GM18909 (cell line): ENCODE results near the gene CCDC102A.
"Not testable (repeated sequence)": the region's sequence is repeated elsewhere in the genome, so short reads cannot be mapped to it uniquely, and the experiment has no call there.

Experiments
- ATAC-seq: cut with Tn5 transposase; IDR thresholded peaks from one replicate; pipeline ENCODE4 v1.9.1; 2021; ENCODE audit warnings: mild to moderate bottlenecking; ENCODE audit not compliant: unreplicated experiment, poor library complexity

Gene CCDC102A

DNA sequence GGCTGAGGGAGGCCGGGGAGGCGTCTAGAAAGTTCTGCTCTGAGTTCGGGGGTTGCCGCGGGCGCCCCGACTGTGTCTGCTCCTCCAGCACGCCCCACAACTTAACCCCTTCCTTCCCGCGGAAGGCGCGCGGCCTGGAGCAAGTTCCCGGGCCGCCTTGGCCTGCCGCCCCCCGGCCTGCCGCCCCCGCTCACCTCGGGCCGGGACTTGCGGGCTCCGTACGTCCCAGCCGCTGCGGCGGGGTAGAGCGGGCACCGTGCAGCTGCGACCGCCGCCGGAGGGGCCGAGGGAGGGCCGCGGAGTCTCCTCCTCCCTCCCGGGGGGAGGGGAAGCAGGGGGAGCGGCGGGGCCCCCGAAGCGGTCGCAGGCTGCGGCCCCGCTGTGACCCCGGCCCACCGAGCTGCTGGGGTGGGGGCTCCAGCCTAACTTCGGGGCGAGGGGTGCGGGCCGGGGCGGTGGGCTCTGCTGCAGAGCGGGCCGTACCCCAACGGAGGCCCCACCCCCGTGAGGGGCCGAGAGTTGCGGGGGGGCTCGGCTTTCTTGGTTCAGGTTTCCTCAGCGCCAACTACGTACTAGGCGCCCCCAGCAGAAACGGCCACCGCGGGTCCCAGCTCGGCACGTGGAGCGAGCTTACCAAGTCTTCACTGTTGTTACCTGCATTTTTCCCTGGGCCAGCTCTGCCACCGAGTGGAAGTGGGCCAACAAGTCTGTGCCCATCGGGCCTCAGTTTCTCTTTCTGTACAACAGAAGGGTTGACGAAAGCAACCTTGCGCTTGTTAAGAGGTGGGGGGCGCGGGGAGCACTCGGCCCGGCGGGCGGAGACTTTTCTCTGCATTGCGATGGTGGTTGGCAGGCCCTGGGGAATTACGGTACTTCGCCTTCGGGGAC lies at the start of gene CCDC102A:
Gene CCDC102A (minus strand): TSS at position 266 of the 888 bp plus-strand sequence. CDS start 7,394 bp downstream, outside the sequence.
- ATAC-seq, result peak; percentile 20

DNA sequence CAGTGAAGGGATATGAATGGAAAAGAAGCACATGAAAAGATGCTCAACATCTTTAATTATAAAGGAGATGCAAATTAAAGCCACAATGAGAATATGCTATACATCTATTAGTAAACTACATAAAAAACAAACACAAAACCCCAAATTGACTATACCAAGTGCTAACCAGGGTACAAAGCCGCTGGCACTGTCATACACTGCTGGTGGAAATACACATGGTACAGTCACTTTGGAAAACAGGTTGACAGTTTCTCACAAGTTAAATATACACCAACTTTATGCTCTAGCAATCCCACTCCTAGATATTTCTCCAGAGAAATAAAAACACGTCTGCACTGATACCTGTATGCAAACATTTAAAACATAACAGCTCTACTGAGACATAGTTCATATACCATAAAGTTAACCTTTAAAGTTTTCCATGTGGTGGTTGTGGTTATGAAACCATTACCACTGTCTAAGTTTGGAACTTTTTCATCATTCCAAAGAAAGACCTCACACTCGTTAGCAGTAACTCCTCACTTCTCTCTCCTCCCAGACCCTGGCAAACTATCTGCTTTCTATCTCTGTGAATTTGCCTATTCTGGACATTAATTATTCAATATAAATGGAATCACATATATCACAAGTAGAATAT lies 48.8 kb upstream of the CCDC102A start:
- no peak for ATAC-seq

DNA sequence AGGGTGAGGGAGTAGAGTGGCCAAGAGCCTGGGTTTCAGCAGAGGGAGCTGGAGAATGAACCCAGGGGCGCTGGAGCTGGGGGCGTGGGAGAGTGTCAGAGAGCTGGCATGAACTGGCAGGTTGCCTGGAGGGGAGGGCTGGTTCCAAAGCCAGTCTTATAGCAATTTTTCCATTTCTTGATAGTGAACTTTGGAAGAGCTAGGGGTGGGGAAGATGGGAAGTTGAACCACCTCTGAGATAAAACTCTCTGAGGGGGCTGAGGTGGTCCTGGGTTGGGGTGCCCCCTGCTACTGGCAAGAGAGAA lies 42.9 kb upstream of the CCDC102A start:
- ATAC-seq, result no peak

DNA sequence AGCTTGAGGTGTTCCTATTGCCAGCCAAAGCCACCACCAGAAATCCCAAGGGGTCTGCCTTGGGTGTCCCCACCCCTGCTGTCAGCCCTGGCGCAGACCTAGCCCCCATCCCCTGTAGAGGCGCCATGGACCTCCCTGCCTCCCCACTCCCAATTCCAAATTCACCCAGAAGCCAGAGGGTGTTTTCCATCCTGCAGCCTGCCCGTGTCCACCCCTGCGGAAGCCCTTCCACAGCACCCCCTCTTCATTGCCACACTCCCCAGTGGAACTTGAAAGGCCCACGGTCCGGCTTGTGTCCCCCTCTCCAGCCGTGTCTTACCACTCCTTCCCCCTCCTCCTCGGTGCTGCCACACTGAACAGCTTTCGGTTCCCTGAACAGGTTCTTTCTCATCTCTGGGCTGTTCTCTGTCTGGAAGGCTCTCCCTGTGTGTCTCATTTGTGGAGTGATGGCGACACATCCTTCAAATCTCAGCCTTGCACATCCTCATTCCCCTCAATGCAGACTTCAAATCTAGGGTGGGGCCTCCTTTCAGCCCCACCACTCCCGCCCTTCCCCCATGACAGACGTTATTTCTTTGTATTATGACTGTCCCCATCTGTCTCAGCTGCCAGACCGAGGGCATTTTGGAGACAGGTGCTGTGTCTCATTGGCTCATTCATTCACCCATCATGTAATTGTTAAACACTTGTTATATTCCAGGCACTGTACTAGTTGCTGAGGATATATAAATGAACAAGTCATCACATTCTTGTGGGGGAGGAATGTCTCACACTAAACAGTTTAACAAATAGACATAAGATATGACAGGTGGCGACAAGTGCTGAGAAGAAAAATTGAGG lies 42.4 kb upstream of the CCDC102A start:
- no peak for ATAC-seq

DNA sequence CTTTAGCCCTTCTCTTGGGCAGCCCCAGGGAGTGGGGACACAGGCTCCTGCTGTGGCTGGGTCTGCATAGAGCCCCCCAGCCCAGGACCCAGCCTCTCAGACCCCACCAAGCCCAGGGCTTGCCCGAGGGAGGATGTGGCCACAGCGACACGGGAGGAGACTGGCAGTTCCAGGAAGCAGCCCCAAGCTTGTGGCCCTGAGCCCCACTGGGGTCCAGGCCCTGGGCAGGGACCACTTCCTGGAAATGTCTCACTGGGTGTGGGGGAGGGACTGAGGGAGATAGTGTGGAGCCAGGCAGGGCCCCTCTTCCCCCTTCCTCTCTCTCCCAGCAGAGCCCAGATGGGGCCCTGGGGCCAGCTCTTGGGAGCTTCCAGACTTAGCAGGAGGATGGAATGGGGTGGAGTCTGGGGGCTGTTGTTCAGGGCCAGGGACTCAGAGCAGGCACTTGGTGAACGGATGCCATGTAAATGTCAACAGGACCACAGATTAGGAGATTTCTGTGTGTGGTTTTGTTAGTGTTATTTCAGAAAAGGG lies 41.4 kb upstream of the CCDC102A start:
- ATAC-seq, result no peak

DNA sequence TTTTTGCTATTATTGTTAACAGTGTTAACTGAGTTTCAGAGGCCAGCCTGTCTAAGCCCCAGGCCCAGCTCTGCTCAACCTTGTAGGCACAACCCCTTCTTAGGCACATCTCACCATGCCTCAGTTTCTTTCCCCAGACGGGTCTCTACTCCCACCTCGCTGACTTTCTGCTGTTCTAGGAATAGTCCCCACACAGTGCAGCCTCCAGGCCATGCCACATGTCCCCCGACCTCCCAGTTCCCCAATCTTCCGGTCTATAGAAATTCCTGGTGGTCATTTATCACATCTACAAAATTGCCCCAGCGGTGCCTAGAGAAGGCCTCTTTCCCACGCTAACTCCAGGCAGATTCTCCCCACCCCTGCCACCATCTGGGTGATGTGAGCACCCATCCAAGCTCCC lies 40.8 kb upstream of the CCDC102A start:
- ATAC-seq, result no peak

DNA sequence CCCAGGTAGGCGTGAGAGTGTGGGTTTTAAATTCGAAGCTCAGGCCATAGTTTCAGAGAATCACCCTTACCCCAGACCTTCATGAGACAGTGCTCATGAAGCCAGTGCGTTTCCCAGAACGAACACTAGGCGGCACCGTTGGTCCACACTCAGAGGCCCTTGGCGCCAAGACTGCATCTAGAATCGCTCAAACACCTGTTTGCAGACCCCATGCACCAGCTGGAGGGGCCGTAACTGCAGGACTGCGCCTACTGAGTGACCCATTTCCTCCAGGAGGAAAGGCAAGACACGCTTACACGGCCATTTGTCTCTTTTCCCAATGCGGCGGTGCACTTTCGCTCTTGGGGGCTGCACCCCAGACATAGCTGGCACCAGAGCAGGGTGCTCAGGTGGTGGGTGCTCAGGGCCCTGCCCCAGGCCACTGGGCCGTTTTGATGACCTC lies 40.1 kb upstream of the CCDC102A start:
- peak; percentile 81 for ATAC-seq

DNA sequence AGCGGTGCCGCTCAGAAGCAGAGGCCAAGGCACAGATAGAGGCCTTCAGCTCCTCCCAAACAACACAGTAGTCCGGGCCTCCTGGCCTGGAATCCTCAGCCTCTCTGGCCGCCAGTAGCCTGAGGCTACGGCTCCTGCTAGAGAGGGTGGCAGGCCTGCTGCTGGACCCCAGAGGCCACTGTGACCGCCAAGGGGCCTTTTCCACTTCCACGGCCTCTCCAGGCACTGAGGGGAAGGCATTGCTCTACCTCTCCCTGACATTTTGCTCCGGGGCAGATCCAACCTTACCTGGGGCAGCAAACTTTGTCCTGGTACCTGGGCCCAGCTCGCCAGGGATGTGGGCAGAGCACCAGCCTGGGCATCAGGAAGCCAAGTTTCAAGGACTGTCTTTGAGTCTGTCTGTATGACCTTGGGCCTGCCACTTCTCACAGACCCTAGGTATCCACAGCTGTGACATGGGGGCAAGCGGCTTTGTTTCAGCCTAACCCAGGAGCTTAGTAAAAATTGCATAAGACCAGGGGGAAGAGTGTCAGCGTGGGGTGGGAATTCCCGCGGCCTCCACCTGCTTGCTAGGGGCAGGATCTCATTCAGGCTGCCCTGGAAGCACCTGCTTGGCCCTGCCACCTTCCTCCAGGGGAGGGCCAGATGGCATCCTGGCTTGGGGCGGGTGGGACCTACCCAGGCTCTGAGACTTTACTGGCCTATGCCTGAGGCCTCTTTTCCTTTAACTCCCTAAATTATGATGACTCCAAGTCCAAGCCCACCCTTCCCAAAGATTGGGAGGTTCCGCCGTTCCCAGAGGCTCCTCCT lies 39.3 kb upstream of the CCDC102A start:
- no peak for ATAC-seq

DNA sequence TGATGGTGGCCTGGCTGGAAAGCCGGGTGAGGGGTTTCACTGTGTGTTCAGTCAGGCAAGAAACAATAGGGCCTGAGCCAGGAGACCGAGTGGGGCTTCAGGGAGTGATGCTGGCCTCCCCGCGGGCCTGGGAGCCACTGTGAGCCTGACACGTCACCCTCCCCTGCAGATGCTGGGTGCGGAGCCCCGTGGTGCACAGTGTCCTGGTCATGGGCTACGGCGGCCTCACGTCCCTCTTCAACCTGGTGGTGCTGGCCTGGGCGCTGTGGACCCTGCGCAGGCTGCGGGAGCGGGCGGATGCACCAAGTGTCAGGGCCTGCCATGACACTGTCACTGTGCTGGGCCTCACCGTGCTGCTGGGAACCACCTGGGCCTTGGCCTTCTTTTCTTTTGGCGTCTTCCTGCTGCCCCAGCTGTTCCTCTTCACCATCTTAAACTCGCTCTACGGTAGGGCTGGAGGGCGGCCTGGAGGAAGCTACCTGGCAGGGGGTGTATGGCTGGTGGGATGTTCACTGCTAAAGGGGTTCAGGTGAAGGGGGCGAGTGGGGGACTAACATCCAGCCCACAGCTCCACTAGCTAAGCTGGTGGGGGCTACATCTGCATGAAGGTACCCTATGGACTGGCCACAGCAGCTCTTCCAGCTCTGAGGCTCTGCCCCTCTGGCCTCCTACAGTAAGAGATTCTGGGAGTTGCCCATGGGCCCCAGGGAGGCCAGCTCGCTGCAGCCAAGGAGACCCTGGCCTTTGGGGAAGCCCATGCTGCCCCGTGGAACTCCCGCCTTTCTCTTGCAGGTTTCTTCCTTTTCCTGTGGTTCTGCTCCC lies 38.5 kb upstream of the CCDC102A start:
- no peak for ATAC-seq

DNA sequence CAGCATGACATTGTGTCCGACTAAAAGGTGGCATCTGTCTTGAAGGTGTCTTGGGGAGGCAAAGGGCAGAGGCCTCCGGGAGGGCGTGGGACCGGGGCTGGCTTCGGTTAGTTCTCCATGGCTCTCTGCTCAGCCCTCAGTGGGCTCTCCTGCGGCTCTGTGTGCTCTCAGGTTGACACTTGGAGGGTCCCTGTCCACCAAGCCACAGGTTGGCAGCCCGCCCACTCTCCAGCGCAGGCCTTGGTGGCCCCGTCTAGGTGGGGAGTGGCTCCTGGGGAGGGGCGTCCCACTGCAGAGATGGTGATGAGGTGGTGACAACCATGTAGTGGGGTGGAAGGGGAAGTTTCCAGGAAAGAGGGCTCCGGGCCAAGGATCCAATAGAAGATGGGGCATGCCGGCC lies 37.7 kb upstream of the CCDC102A start:
- no peak for ATAC-seq

DNA sequence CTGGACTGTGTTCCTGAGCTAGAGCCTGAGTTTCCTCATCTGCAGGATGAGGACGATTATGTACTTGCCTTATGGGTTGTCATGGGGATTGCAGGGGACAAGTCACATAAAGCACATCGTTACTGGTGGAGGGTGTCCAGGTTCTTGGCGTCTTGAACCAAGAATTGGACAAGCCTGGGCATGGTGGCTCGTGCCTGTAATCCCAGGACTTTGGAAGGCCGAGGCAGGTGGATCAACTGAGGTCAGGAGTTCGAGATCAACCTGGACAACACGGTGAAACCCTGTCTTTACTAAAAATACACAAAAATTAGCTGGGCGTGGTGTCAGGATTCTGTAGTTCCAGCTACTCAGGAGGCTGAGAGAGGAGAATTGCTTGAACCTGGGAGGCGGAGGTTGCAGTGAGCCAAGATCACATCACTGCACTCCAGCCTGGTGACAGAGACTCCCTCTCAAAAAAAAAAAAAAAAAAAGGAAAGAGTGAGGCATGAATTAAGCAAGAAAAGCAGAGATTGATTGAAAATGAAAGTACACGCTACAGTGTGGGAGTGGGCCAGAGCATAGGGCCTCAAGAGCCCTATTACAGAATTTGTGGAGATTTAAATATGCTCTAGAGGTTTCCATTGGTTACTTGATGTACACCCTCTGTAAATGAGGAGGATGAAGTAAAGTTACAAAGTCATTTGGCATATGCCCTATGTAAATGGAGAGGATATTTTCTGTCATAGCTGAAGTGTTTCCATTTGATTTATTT lies 36.8 kb upstream of the CCDC102A start:
- ATAC-seq, result no peak

DNA sequence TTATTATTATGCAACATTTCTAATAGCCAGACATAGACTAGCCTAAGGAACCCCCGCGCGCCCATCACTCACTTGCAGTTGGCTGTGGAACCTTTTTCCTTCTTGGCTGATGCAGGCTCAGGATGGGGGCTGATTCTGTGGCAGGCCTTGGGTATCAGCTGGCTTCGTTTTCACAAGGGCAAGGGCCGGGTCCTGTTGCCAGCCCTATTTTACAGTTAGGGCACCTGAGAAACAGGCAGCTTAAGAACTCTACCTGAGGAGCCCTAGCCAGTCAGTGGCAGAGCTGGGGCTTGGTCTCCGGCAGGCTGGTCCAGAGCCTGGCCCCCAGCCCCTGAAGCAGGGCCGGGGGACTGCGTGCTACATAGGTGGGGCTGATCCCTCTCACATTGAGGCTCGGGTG lies 34.7 kb upstream of the CCDC102A start:
- no peak for ATAC-seq

DNA sequence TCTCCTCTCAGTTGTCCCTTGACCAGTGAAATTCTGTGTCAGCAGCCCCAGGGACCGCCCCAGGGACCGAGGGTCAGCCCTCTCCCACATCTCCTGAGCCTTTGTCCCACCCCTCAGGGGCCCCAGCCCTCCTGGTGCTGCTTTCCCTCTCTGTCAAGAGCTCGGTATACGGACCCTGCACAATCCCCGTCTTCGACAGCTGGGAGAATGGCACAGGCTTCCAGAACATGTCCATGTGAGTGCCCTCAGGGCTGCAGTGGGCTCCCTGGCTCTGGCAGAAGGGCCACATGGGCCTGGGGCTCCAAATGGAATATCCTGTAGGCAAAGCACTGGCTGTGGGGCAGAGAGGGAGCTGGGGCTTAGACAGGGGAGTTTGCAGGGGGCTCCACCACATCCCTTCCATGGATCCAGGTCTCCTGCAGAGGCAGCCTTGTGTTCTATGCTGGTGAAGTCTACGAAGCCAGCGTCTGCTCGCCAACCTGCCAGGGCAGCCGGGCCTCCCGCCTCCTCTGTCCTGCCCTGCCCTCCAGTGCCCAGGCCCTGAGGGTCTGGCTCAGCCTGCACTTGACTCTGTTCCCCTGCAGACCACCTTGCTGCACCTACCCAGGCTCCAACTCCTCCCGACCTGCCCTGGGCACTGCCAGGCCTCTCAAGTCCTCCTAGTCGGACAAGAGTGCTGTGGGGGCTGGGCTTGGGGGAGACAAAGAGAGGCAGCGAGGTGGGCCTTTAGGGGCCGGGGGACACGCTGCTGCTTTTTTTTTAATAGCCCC lies 34.1 kb upstream of the CCDC102A start:
- ATAC-seq, result no peak

DNA sequence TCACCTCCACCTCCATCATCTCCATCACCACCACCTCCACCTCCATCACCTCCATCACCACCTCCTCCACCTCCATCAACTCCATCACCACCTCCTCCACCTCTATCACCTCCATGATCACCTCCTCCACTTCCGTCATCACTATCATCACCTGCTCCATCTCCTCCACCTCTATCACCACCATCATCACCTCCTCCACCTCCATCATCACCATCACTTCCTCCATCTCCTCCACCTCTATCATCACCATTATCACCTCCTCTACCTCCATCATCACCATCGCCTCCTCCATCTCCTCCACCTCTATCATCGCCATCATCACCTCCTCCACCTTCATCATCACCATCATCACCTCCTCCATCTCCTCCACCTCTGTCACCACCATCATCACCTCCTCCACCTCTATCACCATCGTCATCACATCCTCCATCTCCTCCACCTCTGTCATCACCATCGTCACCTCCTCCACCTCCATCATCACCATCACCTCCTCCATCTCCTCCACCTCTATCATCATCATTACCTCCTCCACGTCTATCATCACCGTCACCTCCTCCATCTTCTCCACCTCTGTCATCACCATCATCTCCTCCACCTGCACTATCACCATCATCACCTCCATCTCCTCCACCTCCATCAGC lies 33.1 kb upstream of the CCDC102A start:
- no peak for ATAC-seq

DNA sequence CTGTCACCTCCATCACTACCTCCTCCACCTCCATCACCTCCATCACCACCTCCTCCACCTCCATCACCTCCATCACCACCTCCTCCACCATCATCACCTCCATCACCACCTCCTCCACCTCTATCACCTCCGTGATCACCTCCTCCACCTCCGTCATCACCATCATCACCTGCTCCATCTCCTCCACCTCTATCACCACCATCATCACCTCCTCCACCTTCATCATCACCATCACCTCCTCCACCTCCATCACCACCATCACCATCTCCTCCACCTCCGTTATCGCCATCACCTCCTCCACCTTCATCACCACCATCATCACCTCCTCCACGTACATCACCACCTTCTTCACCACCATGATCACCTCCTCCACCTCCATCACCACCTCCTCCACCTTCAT lies 32.4 kb upstream of the CCDC102A start:
- ATAC-seq, result not testable (repeated sequence)

DNA sequence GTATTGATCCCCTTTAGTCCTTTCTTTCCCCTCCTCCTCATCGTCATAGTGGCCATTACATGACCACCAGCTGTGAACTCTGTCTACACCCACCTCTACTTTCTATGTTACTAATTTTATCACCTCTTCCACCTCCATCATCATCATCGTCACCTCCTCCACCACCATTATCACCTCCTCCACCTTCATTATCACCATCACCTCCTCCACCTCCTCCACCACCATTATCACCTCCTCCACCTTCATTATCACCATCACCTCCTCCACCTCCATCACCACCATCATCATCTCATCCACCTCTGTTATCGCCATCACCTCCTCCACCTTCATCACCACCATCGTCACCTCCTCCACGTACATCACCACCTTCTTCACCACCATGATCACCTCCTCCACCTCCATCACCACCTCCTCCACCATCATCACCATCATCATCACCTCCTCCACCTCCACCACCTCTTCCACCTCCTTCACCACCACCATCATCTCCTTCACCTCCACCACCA lies 31.9 kb upstream of the CCDC102A start:
- no peak for ATAC-seq

DNA sequence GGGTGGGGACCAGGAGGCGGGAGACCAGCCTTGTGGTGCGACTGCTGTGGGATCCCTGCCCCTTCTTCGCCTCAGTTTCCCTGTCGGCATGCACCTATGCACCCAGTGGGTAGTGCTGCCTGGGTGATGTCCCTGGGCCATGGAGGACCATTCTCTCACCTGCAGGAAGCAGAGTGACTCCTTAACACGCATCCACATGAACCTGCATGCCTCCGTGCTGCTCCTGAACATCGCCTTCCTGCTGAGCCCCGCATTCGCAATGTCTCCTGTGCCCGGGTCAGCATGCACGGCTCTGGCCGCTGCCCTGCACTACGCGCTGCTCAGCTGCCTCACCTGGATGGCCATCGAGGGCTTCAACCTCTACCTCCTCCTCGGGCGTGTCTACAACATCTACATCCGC lies 31.3 kb upstream of the CCDC102A start:
- ATAC-seq, result no peak
